Measurements from ENCODE around the gene HDHD2.
A peak's percentile ranks its signal among the peaks of the same experiment; 100 is the strongest.

HDHD2 gene

DNA sequence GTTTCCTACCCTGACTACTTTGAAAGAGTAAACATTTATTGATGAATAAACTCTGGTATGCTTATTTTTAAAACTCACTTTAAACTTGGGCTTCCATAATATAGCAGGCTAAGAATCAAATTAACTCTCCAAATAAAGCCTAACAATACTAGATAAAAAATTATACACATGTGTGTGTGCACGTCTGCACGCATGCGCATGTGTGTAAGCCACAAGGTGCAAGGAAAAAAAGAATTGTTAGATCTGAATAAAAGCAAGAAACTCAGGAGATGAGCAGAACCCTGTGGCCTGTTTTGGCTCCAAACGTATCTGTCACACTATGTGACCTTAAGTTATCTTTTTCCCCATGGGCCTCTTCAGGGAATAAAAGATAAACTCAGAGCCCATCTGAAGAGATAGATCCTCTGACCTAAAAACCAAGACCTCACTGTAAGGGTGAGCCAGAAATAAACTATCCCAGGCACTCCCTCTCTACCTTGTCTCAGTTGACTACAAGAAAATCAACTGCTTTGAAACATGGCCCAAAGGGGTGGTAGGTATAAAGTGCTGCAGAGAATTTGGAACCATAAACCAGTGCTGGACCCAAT lies 6.3 kb downstream of the HDHD2 start:
- DNase-seq, result no peak

DNA sequence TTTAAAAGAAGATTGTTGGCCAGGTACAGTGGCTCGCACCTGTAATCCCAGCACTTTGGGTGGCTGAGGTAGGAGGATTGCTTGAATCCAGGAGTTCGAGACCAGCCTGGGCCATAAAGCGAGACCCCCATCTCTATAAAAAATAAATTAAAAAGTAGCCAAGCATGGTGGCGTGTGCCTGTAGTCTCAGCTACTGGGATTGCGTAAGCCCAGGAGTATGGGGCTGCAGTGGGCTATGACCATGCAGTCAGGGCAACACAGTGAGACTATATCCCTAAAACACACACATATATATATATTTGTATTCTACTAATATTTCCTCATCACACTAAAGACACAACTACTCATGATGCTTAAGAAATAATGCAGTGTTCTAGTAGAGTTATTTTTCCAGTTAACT lies 7.1 kb downstream of the HDHD2 start:
- no peak for DNase-seq

DNA sequence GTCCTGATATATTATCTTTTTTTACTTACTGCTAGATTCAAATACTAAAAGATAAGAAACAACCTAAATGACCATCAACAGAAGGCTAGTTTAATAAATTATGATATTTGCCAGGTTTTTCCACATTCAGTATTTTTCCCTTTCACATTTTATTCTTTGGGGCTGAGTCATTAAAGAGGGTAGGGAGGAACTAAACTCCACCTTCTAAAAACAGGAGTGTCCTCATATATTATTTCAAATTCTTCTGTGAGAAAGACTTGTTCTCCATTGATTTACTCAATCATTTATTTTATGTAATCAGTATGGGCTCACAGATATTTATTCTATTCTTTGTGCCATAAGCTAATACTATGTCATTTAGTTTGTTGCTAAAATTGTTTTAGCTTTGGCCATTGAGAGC lies 9.0 kb downstream of the HDHD2 start:
- no peak for DNase-seq

DNA sequence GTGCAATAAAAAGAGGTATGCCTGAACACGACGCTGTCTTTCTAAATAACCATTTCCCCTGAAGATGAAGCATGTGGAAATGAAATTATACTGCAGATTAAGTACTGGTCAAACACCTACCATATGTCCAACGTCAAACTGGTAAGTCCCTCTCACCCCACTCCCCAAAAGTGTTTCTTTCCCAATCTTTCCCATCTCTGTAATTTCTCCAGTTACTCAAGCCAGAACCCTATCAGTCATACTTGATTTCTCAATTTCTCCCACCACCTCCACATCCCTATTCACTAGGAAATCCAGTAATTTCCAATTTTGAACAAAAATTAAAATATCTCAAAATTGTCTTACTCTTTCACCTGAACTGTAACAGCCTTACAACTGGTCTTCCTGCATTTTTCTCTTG lies 29.2 kb downstream of the HDHD2 start:
- no peak for DNase-seq

DNA sequence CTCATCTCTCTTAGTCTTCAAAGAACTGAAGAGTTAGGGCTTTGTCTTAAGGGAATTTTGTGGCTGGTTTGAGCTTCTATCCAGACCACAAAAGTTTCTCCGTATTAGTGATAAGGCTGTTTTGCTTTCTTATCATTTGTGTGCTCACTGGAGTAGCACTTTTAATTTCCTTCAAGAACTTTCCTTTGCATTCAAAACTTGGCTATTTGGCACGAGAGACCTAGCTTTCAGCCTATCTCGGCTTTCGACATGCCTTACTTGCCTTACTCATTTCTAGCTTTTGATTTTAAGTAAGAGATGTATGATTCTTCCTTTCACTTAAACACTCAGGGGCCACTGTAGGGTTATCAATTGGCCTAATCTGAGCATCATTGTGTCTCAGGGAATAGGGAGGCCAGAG lies 29.9 kb downstream of the HDHD2 start:
- no peak for DNase-seq

DNA sequence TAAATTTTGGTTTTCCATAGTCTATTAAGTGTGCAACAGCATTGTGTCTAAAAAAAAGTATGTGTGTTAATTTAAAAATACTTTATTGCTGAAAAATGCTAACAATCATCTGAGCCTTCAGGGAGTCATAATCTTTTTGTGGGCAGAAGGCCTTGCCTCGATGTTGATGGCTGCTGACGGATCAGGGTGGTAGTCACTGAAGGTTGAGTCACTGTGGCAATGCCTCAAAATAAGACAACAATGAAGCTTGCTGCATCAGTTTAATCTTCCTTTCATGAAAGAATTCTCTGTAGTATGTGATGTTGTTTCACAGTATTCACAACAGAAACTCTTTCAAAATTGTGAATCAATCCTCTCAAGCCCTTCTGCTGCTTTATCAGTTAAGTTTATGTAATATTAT lies 31.3 kb downstream of the HDHD2 start:
- DNase-seq, result peak; percentile 59

DNA sequence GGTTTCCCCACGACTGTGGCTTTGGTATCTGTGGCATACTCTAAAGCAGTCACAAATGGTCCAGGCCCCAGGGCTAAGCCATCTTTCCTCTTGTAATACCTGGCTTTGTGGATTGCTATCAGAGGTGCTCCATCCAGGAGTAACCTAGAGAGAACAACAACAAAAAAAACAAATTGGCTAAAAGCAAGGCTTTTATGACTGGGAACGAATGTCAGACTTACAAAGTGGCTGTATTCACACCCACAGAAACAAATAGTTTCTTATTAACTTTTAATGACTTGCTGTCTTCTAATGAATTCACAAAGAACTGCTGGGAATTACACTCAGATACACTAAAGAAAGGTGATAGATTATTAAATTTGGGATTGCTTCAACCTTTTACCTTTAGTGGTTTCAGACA lies 35.1 kb downstream of the HDHD2 start:
- DNase-seq, result no peak

DNA sequence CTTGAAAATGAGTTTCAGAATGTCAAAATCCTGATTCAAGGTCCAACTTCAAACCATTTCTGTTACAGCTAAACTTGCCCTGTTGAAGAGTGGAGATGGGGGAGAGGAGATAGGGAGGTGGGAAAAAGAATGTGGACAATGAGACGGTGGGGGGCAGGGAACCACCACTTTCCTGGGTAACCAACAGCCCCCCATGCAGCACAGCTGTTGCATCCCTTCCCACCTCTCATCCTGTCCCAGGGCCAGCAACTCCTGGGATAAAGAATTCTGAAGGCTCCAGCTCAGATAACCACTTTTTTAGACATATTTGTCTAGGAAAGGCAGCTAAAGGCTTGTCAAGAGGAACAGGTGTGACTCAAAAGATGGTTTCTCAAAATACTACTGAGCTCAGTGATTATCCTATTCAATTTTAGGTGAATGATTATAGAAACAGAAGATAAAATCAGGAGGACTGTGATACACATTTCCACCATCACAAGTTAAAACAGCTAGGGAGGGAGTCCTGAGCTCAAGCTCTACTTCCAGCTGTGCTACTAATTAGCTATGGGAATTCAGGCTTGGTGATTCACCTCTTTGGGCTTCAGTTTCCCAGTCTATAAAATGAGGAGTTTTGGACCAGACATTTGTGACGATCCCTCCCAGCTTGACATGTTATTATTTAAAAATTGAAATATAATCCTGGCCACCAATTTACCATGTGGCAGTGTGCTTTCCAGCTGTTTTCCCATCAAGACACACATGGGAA lies 36.3 kb downstream of the HDHD2 start:
- peak; percentile 80 for DNase-seq

DNA sequence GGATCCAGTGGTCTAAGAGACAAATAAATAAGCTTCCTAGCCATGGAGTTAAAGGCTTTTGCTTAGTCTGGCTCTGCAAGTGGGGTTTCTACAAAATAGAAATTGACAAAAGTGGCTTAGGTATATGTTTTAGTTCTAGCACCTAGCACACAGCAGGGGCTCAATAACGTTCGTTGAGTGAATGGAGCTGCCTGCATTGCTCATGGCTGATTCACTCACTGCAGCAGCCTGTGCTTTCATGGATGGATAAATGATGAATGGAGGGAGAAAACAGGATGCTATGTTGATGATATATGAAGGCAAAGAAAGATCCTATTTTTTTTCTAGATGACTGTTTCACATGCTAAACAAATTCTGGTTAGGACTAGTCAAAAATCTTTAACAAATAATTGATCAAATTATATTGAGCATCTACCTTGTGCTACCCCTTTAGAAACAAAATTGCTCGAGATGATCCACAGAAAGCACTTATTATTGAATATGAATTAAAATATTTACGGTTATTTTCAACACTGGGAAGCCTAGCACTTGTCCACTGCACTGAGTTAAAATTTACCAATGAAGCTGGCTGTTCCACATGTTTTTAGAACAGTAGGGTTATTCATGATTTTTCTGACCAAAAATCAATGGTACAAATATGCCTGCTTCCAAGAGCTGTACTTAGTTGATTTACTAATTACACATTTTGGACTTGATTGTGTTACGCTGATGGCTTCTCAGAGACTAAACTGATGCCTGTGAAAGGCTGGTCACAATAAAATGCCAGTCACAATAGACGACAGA lies 39.6 kb downstream of the HDHD2 start:
- DNase-seq, result no peak

DNA sequence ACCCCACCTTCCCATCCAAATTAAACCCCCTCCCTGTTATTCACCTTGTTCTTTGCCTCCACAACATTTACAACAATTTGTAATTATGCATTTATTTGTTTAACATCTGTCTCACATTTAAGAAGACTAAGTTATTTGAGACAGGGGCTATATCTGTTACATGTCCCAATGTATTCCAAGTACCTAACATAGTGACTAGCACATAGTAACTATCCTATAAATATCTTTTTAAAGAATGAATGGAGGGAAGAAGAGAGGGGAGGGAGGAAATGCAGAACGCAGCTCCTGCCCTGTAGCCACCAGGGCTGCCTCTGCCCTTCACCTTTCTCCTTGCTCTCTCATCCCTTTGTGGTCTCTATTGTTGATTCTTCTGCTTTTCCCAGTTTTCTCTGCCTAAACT lies 40.6 kb downstream of the HDHD2 start:
- DNase-seq, result no peak

DNA sequence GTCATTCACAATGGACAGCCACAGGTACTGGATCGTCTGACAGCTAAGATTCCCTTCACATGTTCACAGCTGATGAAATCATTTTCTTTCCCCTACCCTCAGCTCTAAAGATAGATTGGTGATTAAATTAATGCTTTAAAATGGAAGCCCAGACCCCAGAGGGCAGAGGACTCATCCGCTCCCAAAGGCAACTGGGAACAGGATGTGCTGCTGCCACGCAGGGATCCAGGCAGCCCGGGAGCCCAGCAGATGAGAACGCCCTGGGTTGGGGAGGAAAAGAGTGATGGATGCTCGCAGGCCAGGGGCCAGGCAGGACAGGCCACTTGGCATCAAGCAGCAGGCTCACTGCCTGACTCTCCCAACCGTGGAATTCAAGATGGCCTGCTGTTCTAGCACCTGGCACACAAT lies 41.3 kb downstream of the HDHD2 start:
- no peak for DNase-seq

DNA sequence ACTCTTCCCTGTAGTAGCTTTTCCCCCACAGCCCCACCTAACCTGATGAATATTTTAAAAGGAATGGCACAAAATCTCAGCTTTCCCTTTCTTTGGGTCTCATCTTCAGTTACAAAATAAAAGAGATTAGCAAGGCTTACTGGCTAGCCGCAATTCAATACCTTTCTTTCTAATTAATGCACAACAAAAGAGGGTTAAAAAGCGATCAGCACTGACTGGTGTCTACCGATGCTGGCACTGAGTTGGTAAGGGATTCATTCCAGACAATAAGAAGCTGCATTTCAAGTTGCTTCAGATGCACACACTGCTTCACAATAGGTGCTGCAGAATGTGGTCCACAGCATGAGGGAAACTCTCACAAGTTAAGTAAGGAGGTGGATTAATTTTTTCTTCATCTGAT lies 41.9 kb downstream of the HDHD2 start:
- no peak for DNase-seq

DNA sequence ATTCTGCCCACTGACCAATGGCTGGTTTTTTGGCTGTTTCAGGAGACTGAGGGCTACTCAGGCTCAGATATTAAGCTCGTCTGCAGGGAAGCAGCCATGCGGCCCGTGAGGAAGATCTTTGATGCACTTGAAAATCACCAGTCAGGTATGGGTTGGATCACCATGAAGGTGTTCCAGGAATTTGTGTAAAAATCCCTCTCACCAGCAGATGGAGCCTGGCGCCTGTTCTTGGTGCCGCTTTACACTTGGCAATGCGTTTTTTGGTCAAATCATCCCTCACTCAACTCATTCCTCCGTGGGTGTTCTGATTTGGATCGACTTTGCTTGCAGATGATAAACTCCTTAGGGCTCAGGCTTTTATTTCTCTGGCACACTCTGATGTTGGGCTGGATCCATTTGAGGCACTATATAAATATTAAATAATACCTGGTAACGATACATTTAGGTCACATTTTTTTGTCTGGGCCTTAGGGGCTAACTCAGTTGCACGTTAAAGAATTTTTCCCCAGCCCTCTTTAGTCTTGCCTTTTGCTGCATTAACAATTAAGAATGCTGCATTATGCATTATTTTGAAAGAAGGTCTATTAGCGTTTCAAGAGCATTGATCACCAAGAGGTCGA lies 50.0 kb downstream of the HDHD2 start:
- DNase-seq, result peak; percentile 56

DNA sequence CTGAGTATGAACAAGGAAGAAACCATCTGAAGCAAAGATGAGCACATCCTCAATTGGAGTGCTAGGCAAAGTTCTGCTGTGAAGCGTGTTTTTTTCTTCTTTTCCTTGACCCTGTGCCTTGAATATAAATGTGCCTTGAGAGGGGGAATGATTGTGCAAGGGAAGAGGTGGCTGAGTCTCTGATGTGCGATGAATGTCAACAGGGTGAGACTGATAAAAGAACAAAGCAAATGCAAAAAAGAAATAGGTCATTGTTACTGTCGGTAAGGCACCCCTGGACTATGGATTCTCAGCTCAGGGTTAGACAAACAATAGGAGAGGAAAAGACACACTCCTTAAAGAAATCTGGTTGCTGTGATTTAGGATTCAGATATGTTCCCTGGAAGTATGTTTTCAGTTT lies 54.5 kb downstream of the HDHD2 start:
- DNase-seq, result no peak

DNA sequence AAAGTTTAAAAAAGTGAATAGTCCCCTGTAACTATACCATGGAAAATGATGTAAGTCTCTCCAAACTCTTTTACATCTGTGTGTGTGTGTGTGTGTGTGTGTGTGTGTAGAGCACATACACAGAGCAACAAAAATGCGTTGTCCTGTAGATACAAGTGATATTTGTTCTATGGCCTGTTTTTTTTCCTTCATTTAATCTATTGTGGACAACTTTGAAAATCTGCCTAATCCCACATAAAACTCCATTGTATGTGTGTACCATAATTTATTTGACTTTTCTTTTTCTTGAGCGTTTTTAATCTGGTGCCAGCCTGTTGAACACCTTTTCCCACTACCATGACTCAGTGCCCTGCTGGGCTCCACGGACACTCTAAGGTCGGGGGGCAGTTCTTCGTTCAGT lies 62.6 kb downstream of the HDHD2 start:
- no peak for DNase-seq

DNA sequence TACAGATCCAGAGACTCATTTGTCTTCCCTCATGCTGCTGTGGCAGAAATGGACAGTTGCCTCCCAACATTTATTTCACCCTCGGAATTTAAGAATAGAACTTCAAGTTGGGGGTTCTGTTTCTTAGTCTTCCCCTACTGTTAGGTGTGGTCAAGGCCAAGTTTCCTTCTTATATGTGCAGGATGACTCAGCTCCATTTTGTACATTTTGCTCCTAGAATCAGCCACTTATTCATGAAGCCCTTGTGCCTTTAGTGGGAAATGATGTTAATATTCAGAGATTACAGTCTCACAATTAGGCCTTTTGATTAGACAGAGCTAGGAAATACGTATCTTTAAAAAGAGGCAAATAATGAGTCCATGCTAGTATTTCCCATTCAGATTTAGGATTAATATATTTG lies 68.7 kb downstream of the HDHD2 start:
- DNase-seq, result no peak

DNA sequence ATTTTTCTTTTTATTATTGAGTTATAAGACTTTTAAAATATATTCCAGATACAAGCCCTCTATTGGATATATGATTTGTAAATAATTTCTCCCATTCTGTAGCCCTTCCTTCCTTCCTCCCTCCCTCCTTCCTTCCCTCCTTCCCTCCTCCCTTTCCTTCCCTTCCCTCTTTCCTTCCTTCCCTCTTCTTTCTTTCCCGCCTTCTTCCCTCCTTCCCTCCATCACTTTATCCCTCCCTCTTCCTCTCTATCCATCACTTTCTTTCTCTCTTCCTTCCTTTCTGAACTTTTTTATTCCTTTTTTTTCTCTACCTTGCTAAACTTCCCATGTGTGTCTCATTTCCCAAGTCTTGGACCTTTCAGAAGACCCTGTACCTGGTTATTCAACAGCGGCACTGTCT lies 69.4 kb downstream of the HDHD2 start:
- no peak for DNase-seq

DNA sequence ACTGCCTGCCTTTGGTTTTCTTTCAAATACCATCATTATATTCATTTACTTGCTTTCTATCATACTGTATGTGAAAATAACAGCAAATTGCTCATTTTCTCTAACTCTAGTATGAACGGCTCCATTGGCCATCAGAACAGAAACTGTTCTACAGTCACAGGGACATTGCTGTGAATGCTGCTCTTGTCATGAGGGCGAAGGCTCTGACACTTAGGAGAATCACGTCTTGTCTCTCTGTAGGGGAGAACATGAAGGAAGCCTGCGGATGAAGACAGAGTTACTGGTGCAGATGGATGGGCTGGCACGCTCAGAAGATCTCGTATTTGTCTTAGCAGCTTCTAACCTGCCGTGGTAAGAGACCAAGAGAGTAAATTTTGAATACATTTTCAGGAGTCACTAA lies 73.2 kb downstream of the HDHD2 start:
- DNase-seq, result no peak

DNA sequence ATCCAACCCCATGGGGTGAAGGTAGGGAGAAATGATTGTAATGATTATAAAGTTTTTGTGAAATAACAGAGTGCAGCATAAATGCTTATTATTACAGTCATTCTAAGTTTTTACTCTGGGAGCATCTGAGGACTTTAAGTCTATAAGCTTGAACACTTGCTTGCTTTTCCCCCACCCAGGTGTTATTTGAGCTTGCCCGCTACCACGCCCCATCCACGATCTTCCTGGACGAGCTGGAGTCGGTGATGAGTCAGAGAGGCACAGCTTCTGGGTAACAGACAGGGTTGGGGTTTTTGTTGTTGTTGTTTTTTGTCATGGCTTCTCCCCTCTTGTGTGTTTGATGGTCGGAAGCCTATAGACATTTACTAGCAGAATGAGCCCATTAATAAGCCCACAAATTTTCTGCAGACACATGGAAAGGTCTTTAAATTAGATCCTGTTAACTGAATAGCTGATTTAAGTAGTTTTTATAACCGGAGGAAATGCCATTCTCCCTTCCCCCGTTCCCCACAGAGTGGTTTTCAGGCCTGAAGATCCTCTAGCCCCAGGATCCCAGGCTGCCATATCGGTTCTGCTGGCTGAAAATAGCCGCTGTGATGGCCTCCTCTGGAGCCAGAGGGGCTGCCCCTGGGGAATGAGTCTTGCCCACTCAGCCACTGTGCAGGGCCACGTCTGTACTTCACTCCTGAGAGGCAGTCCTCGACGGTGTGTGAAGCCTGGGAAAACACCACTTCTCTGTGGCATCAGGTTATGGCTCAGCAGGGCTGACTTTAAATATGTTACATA lies 75.0 kb downstream of the HDHD2 start:
- DNase-seq, result peak; percentile 3

DNA sequence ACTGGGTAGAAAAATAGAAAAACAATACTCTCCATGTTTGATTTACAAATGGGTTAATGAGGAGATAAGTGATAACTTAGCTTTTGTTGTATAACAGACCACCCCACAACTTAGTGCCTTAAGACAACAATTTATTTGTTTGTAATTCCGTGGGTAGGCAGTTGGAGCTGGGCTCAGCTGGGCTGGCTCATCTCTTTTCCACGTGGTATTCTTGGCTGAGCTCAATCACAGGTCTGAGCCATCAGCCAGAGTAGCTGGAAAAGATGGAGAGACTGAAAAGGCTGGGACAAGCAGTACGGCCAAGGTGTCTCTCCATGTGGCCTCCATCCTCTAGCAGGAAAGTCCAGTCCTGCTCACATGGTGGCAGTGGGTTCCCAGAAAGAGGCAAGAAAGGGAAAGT lies 82.7 kb downstream of the HDHD2 start:
- DNase-seq, result no peak

DNA sequence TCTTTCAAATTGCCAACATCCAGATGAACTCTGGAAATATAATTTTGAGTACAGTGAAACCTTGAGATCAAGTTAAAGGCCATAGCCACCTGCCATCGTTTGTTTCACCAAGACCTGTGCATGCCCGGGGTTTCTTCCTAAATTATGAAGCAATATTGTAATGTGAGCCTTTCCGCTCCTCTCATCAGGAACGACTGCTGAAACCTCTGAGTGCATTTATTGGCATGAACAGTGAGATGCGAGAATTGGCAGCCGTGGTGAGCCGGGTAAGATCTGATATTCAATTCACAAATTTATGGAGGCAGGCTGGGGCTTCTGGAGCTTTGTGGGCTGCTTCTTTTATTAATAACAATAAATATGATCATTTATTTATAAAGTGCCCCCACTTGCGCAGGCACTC lies 87.2 kb downstream of the HDHD2 start:
- no peak for DNase-seq

DNA sequence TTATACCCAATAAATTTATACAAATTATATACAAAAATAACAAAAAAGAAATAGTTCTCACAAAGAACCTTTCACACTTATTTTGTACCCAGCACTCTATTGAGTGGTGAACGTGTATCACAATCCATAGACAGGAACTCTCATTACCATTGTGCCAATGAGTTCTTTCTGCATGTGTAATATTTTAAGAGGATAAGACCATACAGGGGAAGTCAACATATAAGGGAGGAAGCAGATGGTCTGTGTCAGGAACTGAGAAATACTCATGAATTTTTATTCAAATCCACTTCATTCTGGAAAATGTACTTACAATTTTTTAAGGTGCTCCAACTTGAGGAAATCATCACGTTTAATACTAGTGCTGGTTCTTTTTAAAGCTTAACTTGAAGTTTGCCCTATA lies 87.8 kb downstream of the HDHD2 start:
- DNase-seq, result no peak
